Measurements from ENCODE around the gene STAG3.
"Not testable (repeated sequence)": the region's sequence is repeated elsewhere in the genome, so short reads cannot be mapped to it uniquely, and the experiment has no call there.

STAG3 gene

DNA sequence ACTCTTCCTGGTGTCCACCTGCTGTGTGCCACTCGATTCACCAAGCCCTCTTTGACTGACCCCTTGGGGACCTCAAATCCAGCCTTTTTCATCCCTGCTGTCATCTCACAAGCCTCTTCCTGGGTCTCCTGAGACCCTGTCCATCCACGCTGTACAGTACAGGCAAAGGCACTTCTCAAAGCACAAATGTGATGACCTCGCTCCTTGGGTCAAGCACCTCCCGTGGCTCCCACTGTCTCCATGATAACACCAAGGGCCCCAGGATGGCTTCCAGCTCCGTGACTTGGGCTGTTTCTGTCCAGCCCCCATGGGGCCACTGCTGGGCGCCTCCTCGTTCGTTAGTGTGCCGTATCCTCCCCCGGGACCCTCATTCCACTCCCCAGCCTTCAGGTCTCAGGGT lies 70.8 kb downstream of the STAG3 start:
- no peak for DNase-seq

- no peak for DNase-seq
Observed at GRCh38 chr7:100257017-100257416, 79.3 kb downstream of the STAG3 start.

DNA sequence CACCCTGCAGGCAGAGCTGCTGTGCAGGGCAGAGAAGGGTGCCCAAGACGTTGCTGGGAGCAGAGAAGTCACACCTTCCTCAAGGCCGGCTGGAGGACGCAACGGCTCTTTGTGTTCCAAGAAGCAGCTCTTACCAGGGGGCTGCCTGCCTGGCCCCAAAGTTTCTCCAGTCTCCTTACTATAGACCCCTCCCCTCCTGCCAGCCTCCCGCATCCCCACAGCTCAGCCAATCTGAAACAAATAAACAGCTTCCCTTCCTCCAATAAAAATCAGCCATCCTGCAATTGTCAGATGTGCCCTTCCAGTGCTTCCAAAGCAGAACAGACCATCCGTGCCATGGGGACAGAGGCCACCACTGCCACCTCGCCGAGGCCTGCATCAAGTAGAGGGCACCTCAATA lies 82.3 kb downstream of the STAG3 start:
- DNase-seq, result not testable (repeated sequence)

GRCh38 chr7:100262896-100263295 lies 85.2 kb downstream of the STAG3 start:
- DNase-seq, result not testable (repeated sequence)

Data from activated CD4-positive, alpha-beta T cell treated with anti-CD3 and anti-CD28 coated beads, Interleukin-2, amount 50 U/mL, for 48 hours (primary cell).